Measurements from ENCODE around the gene RSAD1.

The RSAD1 gene

GRCh38 chr17:50522766-50523165, 44.1 kb downstream of the RSAD1 start:
- no peak for DNase-seq

- DNase-seq: no peak
These were observed 44.5 kb downstream of the RSAD1 start for GRCh38 chr17:50523208-50523607.

GRCh38 chr17:50524838-50525237, 46.2 kb downstream of the RSAD1 start:
- no peak for DNase-seq

- no peak for DNase-seq
These were observed 48.6 kb downstream of the RSAD1 start for GRCh38 chr17:50527155-50527762.

GRCh38 chr17:50527949-50528474, 49.4 kb downstream of the RSAD1 start:
- no peak for DNase-seq

- DNase-seq: no peak
These were observed 51.2 kb downstream of the RSAD1 start for GRCh38 chr17:50529849-50530248.

- peak; percentile 23 for DNase-seq
These were observed 52.9 kb downstream of the RSAD1 start for GRCh38 chr17:50531428-50532025.

GRCh38 chr17:50532452-50533024, 53.9 kb downstream of the RSAD1 start, which contains the start of gene EPN3:
Gene EPN3, plus strand, starts transcription at chr17:50532735. Its CDS starts 3,822 bp downstream, at chr17:50536557.
- no peak for DNase-seq

- DNase-seq: no peak
These were observed 54.5 kb downstream of the RSAD1 start for GRCh38 chr17:50533185-50533584.

- no peak for DNase-seq
These were observed 55.1 kb downstream of the RSAD1 start for GRCh38 chr17:50533720-50534148.

GRCh38 chr17:50534222-50534978, 55.7 kb downstream of the RSAD1 start:
- no peak for DNase-seq

GRCh38 chr17:50534979-50535326, 56.3 kb downstream of the RSAD1 start:
- DNase-seq: no peak

- DNase-seq: no peak
These were observed 56.7 kb downstream of the RSAD1 start for GRCh38 chr17:50535407-50535806.
